HG02759 (cell line): ENCODE data around the gene PUDP.

ENCODE experiments used
- ATAC-seq: cut with Tn5 transposase; IDR thresholded peaks from one replicate; pipeline ENCODE4 v1.9.1; 2021; ENCODE audit warnings: mild to moderate bottlenecking, moderate library complexity; ENCODE audit not compliant: unreplicated experiment

PUDP gene

GRCh38 chrX:7147413-7147977 is 458 bp downstream of the PUDP start, which contains the start of gene STS:
Gene STS (plus strand): TSS chrX:7147712. CDS start chrX:7253200, 105,488 bp downstream.
- peak; percentile 49 for ATAC-seq

- ATAC-seq, result peak; percentile 12
These were observed 1.1 kb downstream of the PUDP start for GRCh38 chrX:7146703-7147412.

- no peak for ATAC-seq
These were observed 1.8 kb downstream of the PUDP start for GRCh38 chrX:7146020-7146702.

GRCh38 chrX:7145454-7145853 is 2.5 kb downstream of the PUDP start:
- no peak for ATAC-seq

DNA sequence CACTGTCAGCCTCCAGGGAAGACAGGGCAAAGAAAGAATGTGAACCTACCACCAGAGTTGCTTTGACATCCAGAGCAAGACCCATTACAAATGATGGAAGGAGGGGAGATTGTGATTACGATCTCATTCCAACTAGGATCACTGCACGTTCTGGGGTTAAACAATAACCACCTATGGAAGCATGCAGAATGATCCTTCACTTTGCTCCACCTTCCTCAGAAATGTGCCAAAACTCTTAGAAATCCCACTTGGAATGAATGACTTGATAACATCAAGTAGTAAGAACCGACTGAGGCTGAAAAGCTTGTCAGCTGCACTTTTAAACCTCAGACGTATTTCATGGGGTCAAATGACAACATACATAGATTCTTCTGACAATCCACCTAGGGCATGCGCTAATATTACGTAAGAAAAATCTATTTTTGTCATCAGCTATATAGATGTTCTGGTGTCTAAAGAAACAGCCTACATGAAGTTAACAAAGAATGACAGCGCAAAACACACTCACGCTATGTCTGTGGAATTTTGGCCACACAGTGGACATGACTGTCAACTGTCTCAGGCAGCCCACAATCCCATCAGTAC is 3.9 kb downstream of the PUDP start:
- ATAC-seq, result no peak

DNA sequence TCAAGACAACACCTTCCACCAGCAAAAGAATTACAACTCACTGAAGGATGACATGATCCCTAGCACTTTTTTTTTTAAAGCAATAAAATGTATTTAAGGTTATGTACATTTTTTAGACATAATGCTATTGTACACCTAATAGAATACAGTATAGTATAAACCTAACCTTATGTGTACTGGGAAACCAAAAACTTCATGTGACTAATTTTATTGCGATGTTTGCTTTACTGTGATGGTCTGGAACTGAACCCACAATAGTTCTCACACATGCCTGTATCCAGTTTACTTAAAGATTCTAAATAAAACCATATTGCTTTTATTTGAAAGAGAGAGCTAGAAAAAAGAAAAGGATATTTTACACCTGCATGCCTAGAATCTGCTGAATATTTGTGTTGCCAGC is 4.9 kb downstream of the PUDP start:
- no peak for ATAC-seq

DNA sequence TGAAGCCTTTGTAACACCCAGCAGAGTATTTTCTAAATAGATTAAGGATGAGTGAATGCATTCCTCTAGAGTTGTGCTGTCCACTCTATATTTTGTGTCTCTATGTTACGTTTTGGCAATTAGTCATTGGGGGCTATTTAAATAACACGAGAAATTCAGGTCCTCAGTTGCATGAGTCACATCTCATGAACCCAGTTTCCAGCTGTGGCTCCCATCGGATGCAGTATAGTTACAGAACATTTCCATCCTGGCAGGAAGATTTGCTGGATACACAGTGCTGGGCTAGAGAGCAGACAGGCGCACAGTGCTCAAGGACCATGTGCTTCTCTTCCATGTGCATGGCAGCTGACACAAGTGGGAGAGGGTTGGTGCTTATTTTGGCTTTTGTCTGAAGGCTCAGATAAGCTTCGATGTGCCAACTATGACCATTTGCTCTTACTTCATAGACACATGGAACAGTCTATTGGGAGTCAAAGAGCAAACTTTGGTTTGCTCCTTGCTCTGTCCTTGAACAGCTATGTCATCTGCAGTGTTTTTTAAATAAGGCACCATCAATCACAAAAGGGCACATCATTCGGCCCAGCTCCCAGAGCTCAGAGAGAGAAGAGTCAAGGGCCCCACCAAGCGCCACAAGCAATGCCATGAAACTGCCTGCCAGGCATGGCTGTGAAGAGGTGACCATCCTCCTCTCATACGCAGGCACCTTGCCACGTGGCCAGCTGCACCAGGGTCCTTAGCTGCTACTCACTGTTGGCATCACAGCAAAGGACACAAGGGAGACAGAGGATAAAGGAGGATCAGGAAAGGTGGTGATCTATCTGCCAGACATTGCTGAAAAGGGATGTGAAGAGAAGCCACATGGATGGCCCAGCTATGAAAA is 8.5 kb downstream of the PUDP start:
- ATAC-seq, result no peak

GRCh38 chrX:7134981-7135380 is 13.0 kb downstream of the PUDP start:
- ATAC-seq, result no peak

DNA sequence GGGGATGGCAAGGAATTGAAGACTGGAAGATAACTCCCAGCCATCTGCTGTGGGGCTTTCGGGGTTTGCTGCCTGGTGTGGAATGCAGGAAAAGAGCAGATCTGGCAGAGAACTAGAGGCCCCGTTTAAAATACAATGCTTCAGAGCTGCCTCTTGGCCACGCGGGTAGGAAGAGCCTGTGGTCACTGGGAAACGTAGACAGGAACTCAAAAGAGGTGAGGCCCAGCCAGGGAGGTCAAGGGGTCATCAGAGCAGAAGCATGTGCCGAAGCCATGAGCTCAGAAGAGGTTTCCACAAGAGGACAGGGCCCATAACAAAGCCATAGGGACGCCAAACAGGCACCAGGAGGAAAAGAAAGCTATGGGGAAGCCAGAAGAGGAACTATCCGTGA is 14.9 kb downstream of the PUDP start:
- no peak for ATAC-seq

- peak; percentile 52 for ATAC-seq
These were observed 15.5 kb downstream of the PUDP start for GRCh38 chrX:7132335-7133049.

DNA sequence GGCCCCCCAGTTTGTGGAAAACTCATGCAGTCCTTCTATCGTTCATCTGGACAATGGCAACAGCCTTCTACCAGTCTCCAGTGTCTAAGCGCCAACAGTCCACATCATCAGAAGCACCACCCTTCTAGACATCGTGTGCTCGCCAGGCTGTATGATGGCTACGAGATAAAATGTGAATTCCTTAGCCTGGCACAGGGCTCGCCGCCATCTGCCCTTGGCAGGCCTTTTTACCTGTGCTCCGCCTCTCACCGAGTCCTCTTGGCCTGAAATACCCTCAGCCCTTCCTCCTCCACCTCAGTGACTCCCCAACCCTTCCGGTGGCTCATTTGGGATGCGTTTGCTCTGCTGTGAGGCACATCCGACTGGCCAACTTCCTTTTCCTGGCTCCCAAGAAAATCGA is 16.3 kb downstream of the PUDP start:
- ATAC-seq, result no peak

GRCh38 chrX:7127056-7127455 is 20.9 kb downstream of the PUDP start:
- ATAC-seq, result no peak

DNA sequence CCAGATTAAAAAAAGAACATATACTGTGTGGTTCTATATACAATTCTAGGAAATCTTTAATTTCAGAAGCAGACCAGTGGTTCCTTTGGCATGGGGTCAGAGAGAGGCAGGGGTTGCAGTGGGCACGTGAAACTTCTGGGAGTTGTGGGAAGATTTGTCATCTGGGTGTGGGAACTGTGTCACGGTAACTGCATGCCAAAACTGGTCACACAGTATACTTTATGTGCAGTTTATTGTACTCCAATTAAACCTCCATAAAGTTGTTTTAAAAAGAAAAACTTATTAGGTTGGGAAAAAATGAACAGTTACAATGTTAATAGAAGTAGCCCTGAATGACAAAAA is 27.1 kb downstream of the PUDP start:
- ATAC-seq, result no peak

DNA sequence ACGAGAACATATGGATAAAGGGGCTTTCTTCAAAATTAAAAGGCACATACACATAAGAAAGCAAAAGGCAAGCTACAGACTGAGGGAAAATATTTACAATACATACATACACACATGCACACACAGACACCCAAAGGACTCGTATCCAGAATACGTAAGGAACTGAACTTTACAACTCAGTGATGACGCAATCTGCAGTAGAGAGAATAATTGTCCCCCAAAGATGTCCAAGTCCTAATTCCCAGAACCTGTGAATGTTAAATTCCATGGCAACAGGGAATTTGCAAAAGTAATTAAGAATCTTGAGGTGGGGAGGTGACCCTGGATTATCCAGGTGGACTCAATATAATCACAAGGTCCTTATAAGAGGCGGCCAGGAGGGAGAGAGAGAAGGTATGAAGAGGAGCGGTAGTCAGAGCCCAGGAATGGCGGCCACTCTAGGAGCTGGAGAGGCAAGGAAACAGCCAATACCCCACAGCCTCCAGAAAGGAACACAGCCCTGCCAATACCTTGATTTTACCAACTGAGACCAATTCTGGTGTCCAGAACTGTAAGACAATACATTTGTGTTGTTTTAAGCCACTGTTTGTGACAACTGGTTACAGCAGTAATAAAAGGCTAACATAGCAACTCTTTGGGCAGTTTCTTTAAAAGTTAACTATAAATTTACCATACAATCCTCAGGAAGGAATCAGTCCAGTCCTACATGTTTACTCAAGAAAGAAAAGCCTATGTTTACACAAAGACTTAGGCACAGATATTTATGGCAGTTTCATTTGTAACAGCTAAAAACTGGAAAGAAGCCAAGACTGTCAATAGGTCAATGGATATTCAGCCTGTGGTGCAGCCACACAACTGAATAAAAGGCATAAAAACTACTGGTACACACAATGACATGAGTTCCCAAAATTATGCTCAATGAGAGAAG is 27.7 kb downstream of the PUDP start:
- ATAC-seq, result no peak

DNA sequence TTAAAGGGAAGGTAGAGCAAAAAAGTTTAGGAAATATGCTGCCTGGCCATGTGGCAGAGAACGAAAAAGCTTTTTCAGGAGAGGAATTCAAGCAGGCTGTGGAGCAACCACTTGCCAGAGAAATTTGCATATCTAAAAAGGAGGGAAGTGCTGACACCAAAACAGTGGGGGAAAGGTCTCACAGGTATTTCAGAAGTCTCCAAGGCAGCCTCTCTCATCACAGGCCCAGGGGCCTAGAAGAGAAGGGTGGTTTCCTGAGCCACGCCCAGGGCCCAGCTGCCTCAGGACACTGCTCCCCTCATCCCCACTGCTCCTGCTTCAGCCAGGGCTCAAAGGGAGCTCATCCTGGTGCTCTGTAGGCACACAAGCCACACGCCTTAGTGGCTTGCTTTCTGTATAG is 30.4 kb downstream of the PUDP start:
- ATAC-seq, result peak; percentile 44

GRCh38 chrX:7116081-7116480 is 31.9 kb downstream of the PUDP start:
- ATAC-seq, result no peak

DNA sequence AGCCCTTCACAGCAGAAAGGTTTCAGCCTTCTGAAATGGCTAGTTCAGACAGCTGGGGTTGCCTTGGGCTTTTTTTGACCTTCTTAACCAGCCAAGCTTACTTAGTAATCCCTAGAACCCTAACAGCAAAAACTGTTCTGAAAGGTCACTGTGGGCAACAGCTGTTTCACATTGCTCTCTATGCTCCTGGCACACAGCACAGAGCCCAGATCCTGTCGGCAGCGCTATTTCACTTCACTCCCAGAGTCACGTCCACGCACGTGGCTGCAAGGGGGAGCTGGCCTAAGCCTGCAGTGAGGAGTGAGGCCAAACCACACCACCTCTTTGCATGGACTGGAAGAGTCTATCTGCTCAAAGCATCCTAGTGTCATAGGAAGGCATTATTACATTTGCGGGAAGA is 32.4 kb downstream of the PUDP start:
- ATAC-seq, result peak; percentile 66

- no peak for ATAC-seq
These were observed 35.9 kb downstream of the PUDP start for GRCh38 chrX:7112071-7112470.

DNA sequence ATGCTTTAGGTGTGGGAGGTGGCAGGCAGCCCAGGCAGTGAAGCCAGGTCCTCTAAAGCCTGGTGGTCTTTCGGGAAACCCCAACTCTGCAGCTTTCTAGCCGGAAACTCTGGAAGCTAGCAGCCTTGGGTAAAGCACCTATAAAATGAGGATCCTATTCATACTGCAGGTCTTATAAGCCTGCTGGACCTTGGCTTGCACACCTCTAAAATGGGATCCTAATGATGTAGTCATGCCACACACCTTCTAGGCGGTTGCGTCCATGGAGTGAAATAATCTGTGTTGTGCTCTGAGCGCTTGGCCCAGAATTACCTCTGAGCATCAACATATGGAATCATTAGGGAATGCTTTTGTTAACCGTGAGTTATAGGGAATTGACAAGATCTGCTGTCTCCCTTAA is 36.4 kb downstream of the PUDP start:
- no peak for ATAC-seq
